Smooth muscle cell (in vitro differentiated cells): Measurements from ENCODE around the gene UBE2G2. TPM values are rescaled to one million over a fixed set of nuclear protein-coding genes. Genes with fewer than 3 reads are reported as not detected.
A peak's percentile ranks its signal among the peaks of the same experiment; 100 is the strongest.

ENCODE experiments used
- DNase-seq: peaks from one replicate; lab custom pipeline; 2025; ENCODE audit not compliant: unreplicated experiment; lab: John Stamatoyannopoulos, UW
- H2AFZ ChIP-seq: fragments of 200-600 bp; sonication (generic); 2 replicates; pipeline ENCODE4 v1.6.0; 2016; ENCODE audit warnings: antibody characterized with exemption, low read depth, mild to moderate bottlenecking
- H3F3A ChIP-seq: fragments of 200-600 bp; sonication (generic); 2 replicates; pipeline ENCODE4 v1.6.0; 2017; ENCODE audit warnings: antibody characterized with exemption, low read depth
- H3K27ac ChIP-seq: fragments of 200-600 bp; sonication (generic); 2 replicates; pipeline ENCODE4 v1.5.1; 2016; ENCODE audit warnings: low read depth, mild to moderate bottlenecking
- H3K27me3 ChIP-seq: fragments of 200-600 bp; sonication (generic); 2 replicates; pipeline ENCODE4 v1.6.1; 2016; ENCODE audit warnings: low read depth, mild to moderate bottlenecking
- H3K36me3 ChIP-seq: fragments of 200-600 bp; sonication (generic); 2 replicates; pipeline ENCODE4 v1.5.1; 2016; ENCODE audit warnings: low read depth
- H3K4me1 ChIP-seq: fragments of 200-600 bp; sonication (generic); 2 replicates; pipeline ENCODE4 v1.5.1; 2016; ENCODE audit warnings: low read depth
- H3K4me2 ChIP-seq: fragments of 200-600 bp; sonication (generic); 2 replicates; pipeline ENCODE4 v1.6.0; 2016; ENCODE audit warnings: mild to moderate bottlenecking
- H3K4me3 ChIP-seq: fragments of 200-600 bp; sonication (generic); 2 replicates; pipeline ENCODE4 v1.5.1; 2016; ENCODE audit warnings: mild to moderate bottlenecking
- H3K79me2 ChIP-seq: fragments of 200-600 bp; sonication (generic); 2 replicates; pipeline ENCODE4 v1.6.0; 2016; ENCODE audit warnings: low read depth, mild to moderate bottlenecking
- H3K9ac ChIP-seq: fragments of 200-600 bp; sonication (generic); 2 replicates; pipeline ENCODE4 v1.6.0; 2016; ENCODE audit warnings: low read depth
- H3K9me3 ChIP-seq: fragments of 200-600 bp; sonication (generic); replicated peaks from 2 replicates; pipeline ENCODE4 v1.5.1; 2016; ENCODE audit warnings: low read depth
- H4K20me1 ChIP-seq: fragments of 200-600 bp; sonication (generic); 2 replicates; pipeline ENCODE4 v1.6.0; 2016; ENCODE audit warnings: low read depth
- CTCF ChIP-seq: fragments of 200-600 bp; sonication (generic); IDR thresholded peaks from 2 replicates; pipeline ENCODE4 v1.5.1; 2017; ENCODE audit warnings: borderline replicate concordance, mild to moderate bottlenecking, antibody characterized with exemption; ENCODE audit not compliant: insufficient read depth, poor library complexity, severe bottlenecking
- WGBS: methylation state at CpG from one replicate; pipeline ENCODE4 v1.1.7; 2016; ENCODE audit warnings: low lambda C conversion rate; 5-methylcytosine and 5-hydroxymethylcytosine counted together
- polyA plus RNA-seq: library from polyadenylated mRNA; unstranded; fragments of >200 nt; fragmentation: Nextera tagmentation; extraction: Ambion mirVana; gene quantifications from 2 replicates; pipeline ENCODE4 v1.2.1, GENCODE V29; 2016
- total RNA-seq: library from RNA; depleted of rRNA; stranded (reverse); fragments of >200 nt; gene quantifications from 2 replicates; pipeline ENCODE4 v1.2.3, GENCODE V29; 2014

UBE2G2 gene, protein sequence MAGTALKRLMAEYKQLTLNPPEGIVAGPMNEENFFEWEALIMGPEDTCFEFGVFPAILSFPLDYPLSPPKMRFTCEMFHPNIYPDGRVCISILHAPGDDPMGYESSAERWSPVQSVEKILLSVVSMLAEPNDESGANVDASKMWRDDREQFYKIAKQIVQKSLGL
- total RNA-seq, result 34.1 and 35.6 TPM in 2 replicates
- 33.1 and 38.0 TPM in 2 replicates for polyA plus RNA-seq

GRCh38 chr21:44801468-44802395 is at the start of gene UBE2G2:
TSS of gene UBE2G2 (minus strand) at chr21:44801820. CDS start at chr21:44801748, 72 bp downstream.
- Histone ChIP-seq H3K4me1 (peaks cover 22% of the 10 kb centered on the region), H2AFZ (peak within 1 kb of the TSS; percentile 99), H4K20me1 (peaks cover 34% of the 10 kb centered on the region), H3K4me3 (peak within 1 kb of the TSS; percentile 97), H3K9me3 (no peaks in the 10 kb centered on the region), H3K9ac (peak within 1 kb of the TSS; percentile 87), H3K27ac (peak within 1 kb of the TSS; percentile 15), H3F3A (peaks cover 9% of the 10 kb centered on the region), H3K4me2 (peak within 1 kb of the TSS; percentile 98), H3K36me3 (peaks cover 3% of the 10 kb centered on the region), H3K79me2 (peaks cover 51% of the 10 kb centered on the region), H3K27me3 (no peaks in the 10 kb centered on the region)
- WGBS, result under 1% methylated on average over 84 of the region's 97 CpGs
- peak; percentile 42 for DNase-seq
- no peak for TF ChIP-seq CTCF

- H3K9ac ChIP-seq, result no peak overlapping the region
- H3K27ac ChIP-seq, result no peak overlapping the region
- no peaks in the 10 kb centered on the region for H3K9me3 ChIP-seq
- peaks cover 13% of the 10 kb centered on the region for H3K36me3 ChIP-seq
- no peak overlapping the region for H2AFZ ChIP-seq
- peaks cover 9% of the 10 kb centered on the region for H3F3A ChIP-seq
- H3K4me1 ChIP-seq, result peaks cover 6% of the 10 kb centered on the region
- H3K79me2 ChIP-seq, result peaks cover 34% of the 10 kb centered on the region
- no peaks in the 10 kb centered on the region for H3K27me3 ChIP-seq
- no peak overlapping the region for H3K4me3 ChIP-seq
- no peak for DNase-seq
- 93% methylated on average over 26 of the region's 26 CpGs for WGBS
- peaks cover 77% of the 10 kb centered on the region for H4K20me1 ChIP-seq
- no peak overlapping the region for H3K4me2 ChIP-seq
- TF ChIP-seq CTCF, result no peak
Measured at GRCh38 chr21:44850905-44851657, 49.5 kb upstream of the UBE2G2 start.

DNA sequence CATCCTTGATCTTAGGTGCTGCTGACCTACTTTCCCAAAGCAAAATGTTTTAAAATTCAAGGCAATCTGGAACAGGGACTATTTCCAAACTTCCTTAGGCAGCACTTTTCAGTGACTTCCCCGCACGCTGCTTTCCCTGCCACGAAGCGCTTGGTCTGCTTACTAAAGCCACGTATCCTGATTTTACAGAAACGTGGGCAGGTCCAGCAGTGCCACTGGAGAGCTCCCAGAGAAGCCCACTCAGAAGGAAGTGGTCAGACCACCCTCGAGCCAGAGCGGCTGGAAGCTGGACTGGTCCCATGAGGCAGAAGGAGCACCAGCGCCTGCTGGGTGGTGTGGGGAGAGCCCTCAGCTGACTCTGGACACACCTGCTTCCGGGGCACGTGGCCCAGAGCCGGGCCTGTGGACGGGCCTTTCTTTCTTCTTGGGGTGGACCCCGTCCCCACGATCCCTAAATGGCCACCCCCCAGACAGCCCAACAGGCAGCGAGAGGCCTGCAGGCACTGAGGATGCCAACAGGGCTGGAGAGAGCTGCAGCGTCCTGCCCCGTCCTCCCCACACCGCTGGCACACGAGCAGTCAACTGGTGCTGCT is 48.7 kb upstream of the UBE2G2 start:
- peaks cover 12% of the 10 kb centered on the region for H3K4me1 ChIP-seq
- peaks cover 13% of the 10 kb centered on the region for H3K36me3 ChIP-seq
- DNase-seq, result no peak
- H3K27ac ChIP-seq, result no peak overlapping the region
- WGBS, result 97% methylated on average over 20 of the region's 20 CpGs
- H3K9ac ChIP-seq, result no peak overlapping the region
- H3K4me2 ChIP-seq, result no peak overlapping the region
- peaks cover 27% of the 10 kb centered on the region for H3K79me2 ChIP-seq
- no peak overlapping the region for H3K4me3 ChIP-seq
- H4K20me1 ChIP-seq, result peaks cover 70% of the 10 kb centered on the region
- no peak overlapping the region for H2AFZ ChIP-seq
- peaks cover 9% of the 10 kb centered on the region for H3F3A ChIP-seq
- H3K9me3 ChIP-seq, result no peaks in the 10 kb centered on the region
- TF ChIP-seq CTCF, result no peak
- no peaks in the 10 kb centered on the region for H3K27me3 ChIP-seq
